Thyroid gland (tissue), 4 donors: Measurements from ENCODE around the gene KAT6B. TPM values are rescaled to one million over a fixed set of nuclear protein-coding genes. Genes with fewer than 3 reads are reported as not detected.

ENCODE experiments used
- DNase-seq, 2 donors: peaks; one replicate each; pipeline ENCODE4 v3.0.0-alpha.2; 2019
- H3K27ac ChIP-seq, 3 donors: fragments of 200-600 bp; sonication (generic); 1 replicate in 2 of 3; 2 replicates in 1 of 3; pipeline ENCODE4 v1.5.1; 2016 to 2019; ENCODE audit warnings: mild to moderate bottlenecking in 1 of 3, moderate library complexity in 1 of 3
- H3K27me3 ChIP-seq: fragments of 200-600 bp; sonication (generic); one replicate; pipeline ENCODE4 v1.5.1; 2019
- H3K36me3 ChIP-seq, 2 donors: fragments of 200-600 bp; sonication (generic); one replicate each; pipeline ENCODE4 v1.5.1; 2016 to 2019
- H3K4me1 ChIP-seq, 2 donors: fragments of 200-600 bp; sonication (generic); one replicate each; pipeline ENCODE4 v1.5.1; 2017 to 2019
- H3K4me3 ChIP-seq, 3 donors: fragments of 200-600 bp; sonication (generic); replicated peaks in 1 of 3; 1 replicate in 2 of 3; 2 replicates in 1 of 3; pipeline ENCODE4 v1.5.1; 2016; ENCODE audit warnings: mild to moderate bottlenecking in 1 of 3
- H3K9me3 ChIP-seq: fragments of 200-600 bp; sonication (generic); one replicate; pipeline ENCODE4 v1.5.1; 2017
- CTCF ChIP-seq, 6 experiments: fragments of 200-600 bp in 3 of 6; fragments of 450-650 bp in 3 of 6; sonication (generic) in 3 of 6; IDR thresholded peaks; one replicate each; pipeline ENCODE4 v1.5.1; 2016 to 2019; ENCODE audit warnings: antibody characterized with exemption in 6 of 6, mild to moderate bottlenecking in 2 of 6, inconsistent platforms in 1 of 6, moderate library complexity in 1 of 6
- POLR2A ChIP-seq, 2 donors: fragments of 450-650 bp; IDR thresholded peaks; one replicate each; pipeline ENCODE4 v1.6.1; 2017; ENCODE audit warnings: antibody characterized with exemption in 2 of 2, mild to moderate bottlenecking in 2 of 2, moderate library complexity in 1 of 2
- WGBS, 2 donors: methylation state at CpG; one replicate each; pipeline ENCODE4 v1.1.5; 2017; 5-methylcytosine and 5-hydroxymethylcytosine counted together
- intact Hi-C: fragments of 100-400 bp; cut with DNase I; formaldehyde crosslinking; loops from one replicate; pipeline ENCODE4 v1.15.1; 2023
- total RNA-seq, 4 donors: library from RNA; depleted of rRNA; stranded (reverse); fragments of >200 nt; gene quantifications; one replicate each; pipeline ENCODE4 v1.2.3, GENCODE V29; 2016

KAT6B gene
- total RNA-seq, 4 donors from 2014 or later, result 56.5 to 115 (median 76.3) TPM

- no peaks in the 10 kb centered on the region for H3K9me3 ChIP-seq
- no peaks in the 10 kb centered on the region for H3K4me1 ChIP-seq
- H3K27me3 ChIP-seq, result no peaks in the 10 kb centered on the region
- H3K27ac ChIP-seq, result no peak overlapping the region
- no peaks in the 10 kb centered on the region for H3K36me3 ChIP-seq
- 78 to 84% methylated on average over 11 of the region's 11 CpGs for WGBS, 2 donors
- H3K4me3 ChIP-seq, result no peak overlapping the region
- intact Hi-C loops, result no loop called here
- no peak for TF ChIP-seq CTCF (IDR thresholded peaks at IDR 0.05)
- no peak for TF ChIP-seq POLR2A (IDR thresholded peaks at IDR 0.05)
- no peak for DNase-seq
Measured at GRCh38 chr10:75070476-75070875, 244.1 kb downstream of the KAT6B start.

DNA sequence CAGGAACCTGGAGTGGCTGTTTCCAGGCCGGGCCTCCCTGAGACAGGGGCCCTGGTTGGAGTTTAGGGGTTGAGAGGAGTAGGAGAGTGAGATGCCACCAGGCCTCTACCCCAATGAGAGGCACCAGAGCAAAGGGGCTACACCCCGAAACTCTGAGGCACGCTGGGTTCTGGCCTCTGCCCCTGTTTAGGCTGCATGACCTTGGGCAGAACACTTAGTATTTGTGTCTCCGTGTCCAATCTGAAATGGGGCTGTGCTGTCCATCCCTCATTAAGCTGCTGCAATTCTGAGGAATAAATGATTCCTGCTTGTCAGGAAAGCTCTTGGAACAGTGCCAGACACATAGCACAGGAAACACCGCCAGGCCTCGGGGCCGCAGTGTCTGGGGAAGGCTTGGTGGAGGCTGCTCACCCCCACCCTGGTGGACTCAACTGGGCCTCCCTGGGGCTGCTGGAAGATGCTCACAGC, 244.6 kb downstream of the KAT6B start:
- Histone ChIP-seq H3K36me3 (no peaks in the 10 kb centered on the region), H3K27ac (no peak overlapping the region), H3K9me3 (no peaks in the 10 kb centered on the region), H3K4me3 (no peak overlapping the region), H3K4me1 (no peaks in the 10 kb centered on the region), H3K27me3 (no peaks in the 10 kb centered on the region)
- TF ChIP-seq CTCF (IDR thresholded peaks at IDR 0.05), result no peak
- TF ChIP-seq POLR2A (IDR thresholded peaks at IDR 0.05), result no peak
- WGBS, 2 donors, result 56 to 71% methylated on average over 3 to 7 of the region's 7 CpGs
- DNase-seq, result no peak
- intact Hi-C loops, result no loop called here

DNA sequence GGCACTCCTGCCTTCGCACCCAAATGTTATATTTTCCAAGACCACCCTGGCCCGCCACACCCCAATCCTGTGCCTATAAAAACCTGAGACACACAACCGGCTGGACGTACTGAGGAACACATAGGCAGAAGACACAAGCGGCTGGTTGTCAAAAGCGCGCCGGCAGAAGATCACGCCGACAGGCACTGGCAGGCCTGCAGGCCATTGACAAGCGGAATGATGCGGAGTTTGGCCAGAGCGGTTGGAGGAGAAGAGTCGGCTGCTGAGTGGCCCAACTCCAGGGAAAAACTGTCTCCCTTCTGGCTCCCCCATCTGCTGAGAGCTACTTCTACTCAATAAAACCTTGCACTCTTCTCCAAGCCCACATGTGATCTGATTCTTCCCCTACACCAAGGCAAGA, 245.4 kb downstream of the KAT6B start:
- no peak overlapping the region for H3K4me3 ChIP-seq
- intact Hi-C loops, result no loop called here
- no peaks in the 10 kb centered on the region for H3K36me3 ChIP-seq
- DNase-seq, result no peak
- no peaks in the 10 kb centered on the region for H3K9me3 ChIP-seq
- WGBS, 2 donors, result 97 to 98% methylated on average over 14 of the region's 14 CpGs
- H3K27me3 ChIP-seq, result no peaks in the 10 kb centered on the region
- H3K27ac ChIP-seq, result no peak overlapping the region
- no peaks in the 10 kb centered on the region for H3K4me1 ChIP-seq
- TF ChIP-seq POLR2A (IDR thresholded peaks at IDR 0.05) (no peak), CTCF (IDR thresholded peaks at IDR 0.05) (no peak)

- Histone ChIP-seq H3K9me3 (no peaks in the 10 kb centered on the region), H3K4me3 (no peak overlapping the region), H3K36me3 (no peaks in the 10 kb centered on the region), H3K27me3 (no peaks in the 10 kb centered on the region), H3K27ac (no peak overlapping the region), H3K4me1 (no peaks in the 10 kb centered on the region)
- intact Hi-C loops, result no loop called here
- 91 to 97% methylated on average over 14 of the region's 14 CpGs for WGBS, 2 donors
- no peak for TF ChIP-seq CTCF (IDR thresholded peaks at IDR 0.05)
- TF ChIP-seq POLR2A (IDR thresholded peaks at IDR 0.05), result no peak
- no peak for DNase-seq
Measured at GRCh38 chr10:75072727-75073126, 246.3 kb downstream of the KAT6B start.

DNA sequence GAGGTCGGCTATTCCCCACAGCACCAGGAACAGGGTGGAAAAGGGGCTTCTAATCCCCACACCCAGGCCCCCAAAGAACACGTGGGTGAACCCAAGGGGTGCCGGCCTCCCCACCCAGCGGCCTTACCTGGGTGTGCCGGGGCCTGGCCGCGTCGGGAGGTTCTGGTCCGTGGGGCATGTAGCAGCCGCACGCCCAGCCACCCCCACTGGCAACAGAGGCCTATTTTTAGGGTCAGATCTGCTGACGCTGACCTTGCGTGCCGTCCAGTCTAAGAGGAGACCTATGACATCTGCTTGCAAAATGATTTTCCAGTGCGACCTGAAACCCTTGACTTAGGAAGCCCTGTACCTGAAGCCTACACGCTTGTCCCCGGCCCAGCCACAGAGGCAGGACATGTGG, 247.0 kb downstream of the KAT6B start:
- Histone ChIP-seq H3K27ac (no peak overlapping the region), H3K9me3 (no peaks in the 10 kb centered on the region), H3K36me3 (no peaks in the 10 kb centered on the region), H3K4me3 (no peak overlapping the region), H3K27me3 (no peaks in the 10 kb centered on the region), H3K4me1 (no peaks in the 10 kb centered on the region)
- no peak for TF ChIP-seq POLR2A (IDR thresholded peaks at IDR 0.05)
- no peak for TF ChIP-seq CTCF (IDR thresholded peaks at IDR 0.05)
- intact Hi-C loops, result no loop called here
- 91 to 98% methylated on average over 15 to 16 of the region's 17 CpGs for WGBS, 2 donors
- DNase-seq, result no peak
